Activated T-cell treated with anti-CD3 and anti-CD28 coated beads for 1 hour (primary cell): Measurements from ENCODE around the gene CCR4.
"Not testable (repeated sequence)": the region's sequence is repeated elsewhere in the genome, so short reads cannot be mapped to it uniquely, and the experiment has no call there.

Experiments used
- DNase-seq: peaks from one replicate; pipeline ENCODE4 v3.0.0-alpha.2; 2020; ENCODE audit warnings: low read depth

The CCR4 gene

DNA sequence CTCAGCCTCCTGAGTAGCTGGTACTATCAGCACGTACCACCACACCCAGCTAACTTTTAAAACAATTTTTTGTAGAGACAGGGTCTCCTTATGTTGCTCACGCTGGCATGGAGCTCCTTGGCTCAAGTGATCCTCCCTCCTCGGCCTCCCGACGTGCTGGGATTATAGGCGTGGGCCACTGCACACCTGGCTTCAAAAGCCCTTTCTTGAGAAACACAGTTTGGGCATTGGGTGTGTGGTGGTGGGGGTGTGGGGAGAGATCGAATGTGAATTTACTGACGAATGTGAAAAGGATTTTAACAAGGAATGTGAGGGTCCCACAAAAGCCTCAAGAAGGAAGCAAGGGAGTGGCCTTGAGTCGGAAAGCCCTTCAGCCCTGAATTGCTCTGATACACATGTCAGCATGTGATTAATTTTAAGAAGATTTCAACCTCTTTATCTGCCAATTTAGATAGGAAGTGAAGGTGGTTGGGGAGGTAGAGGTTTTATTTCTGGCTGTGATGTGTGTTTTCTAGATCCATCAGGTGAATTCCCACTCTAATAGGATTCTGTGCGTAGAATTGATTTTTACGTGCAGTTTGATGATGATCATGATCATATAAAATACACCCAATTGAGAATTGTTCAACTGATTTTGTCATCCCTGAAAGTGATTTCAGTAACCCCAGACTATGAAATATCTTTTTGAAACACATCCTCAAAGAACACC lies 1.1 kb downstream of the CCR4 start:
- no peak for DNase-seq

DNA sequence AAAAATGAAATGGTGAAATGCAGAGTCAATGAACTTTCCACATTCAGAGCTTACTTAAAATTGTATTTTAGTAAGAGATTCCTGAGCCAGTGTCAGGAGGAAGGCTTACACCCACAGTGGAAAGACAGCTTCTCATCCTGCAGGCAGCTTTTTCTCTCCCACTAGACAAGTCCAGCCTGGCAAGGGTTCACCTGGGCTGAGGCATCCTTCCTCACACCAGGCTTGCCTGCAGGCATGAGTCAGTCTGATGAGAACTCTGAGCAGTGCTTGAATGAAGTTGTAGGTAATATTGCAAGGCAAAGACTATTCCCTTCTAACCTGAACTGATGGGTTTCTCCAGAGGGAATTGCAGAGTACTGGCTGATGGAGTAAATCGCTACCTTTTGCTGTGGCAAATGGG lies 3.1 kb downstream of the CCR4 start:
- no peak for DNase-seq

DNA sequence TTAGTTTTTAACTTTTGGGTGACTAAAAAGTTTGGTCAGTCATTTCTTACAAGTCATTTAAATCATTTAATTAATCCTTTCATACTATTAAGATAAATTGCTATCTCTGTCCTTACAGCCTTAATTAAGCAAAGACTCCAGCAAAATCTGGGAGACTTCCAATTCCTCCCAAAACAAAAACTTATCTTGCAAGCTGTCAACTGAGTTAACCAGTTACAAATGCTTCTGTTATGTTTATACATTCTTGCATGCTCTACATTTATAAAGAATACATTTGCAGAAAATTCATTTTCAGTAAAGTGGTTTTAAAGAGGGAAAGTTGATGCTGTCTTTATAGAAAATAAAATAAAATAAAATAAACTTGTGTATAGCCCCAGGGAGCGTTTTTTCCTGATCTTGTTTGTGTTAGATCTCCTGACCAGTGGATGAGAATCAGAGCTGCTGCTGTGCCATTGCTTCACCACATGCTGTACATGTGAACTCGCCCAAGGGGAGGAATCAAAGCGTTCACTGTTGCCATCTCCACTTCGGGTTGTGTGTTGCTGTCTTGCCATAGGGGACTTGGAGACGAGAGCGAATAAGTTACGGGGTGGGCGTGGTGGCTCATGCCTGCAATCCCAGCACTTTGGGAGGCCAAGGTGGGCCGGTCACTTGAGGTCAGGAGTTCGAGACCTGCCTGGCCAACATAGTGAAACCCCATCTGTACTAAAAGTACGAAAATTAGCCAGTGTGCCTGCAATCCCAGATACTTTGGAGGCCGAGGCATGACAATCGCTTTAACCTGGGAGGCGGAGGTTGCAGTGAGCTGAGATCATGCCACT lies 5.5 kb downstream of the CCR4 start:
- no peak for DNase-seq

DNA sequence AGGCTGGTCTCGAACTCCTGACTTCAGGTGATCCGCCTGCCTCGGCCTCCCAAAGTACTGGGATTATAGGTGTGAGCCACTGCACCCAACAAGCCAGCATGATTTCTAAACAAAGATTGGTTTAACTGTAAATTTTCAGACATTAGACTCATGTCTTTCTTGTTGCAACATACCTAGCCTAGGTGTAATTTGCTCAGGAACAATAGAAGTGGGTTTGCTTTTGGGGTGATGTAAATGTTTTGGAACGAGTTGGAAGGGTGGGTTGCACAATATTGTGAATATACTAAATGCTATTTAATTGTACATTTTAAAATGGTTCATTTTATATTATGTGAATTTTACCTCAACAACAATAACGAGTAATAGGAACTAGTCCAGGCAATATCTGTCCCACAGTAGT lies 7.1 kb downstream of the CCR4 start:
- no peak for DNase-seq

DNA sequence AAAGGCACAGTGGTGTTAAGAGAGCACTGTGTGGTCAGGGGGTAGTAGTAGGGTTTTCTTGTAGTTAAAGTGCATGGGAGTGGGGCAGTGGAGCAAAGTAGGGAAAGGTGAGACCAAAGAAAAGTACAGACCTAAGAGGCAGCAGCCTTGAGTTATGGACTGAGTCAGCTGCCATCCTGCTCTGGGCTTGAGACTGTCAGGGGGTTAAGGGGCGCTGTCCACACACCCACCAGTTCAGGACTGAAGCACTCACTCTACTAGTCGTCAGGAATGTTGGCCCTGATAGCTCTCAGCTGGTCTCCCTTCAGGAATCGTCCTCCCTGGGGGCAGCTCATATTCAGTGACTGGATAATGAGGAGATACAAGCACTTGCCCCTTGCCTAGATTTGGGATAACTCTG lies 7.9 kb downstream of the CCR4 start:
- DNase-seq, result no peak

GRCh38 chr3:32960404-32961170 lies 9.1 kb downstream of the CCR4 start:
- no peak for DNase-seq

GRCh38 chr3:32961189-32961715 lies 9.8 kb downstream of the CCR4 start:
- DNase-seq, result no peak

DNA sequence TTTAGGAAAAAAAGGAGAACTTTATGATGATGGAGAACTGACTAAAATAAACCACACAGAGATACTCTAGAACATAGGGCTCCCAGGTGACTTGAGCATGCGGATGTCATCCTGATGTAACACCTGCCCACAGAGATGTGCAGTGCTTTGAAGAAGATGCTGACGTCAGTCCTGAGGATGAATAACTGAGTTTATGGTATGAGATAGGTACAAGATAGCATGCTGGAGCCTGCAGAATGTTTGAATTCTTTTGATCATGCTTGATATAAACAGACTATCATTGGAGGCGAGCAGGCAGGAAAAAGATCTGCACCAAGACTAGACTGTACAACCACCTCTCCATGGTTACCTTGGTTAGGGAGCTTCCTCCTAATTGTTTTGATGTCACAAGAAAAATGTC lies 12.4 kb downstream of the CCR4 start:
- no peak for DNase-seq

- not testable (repeated sequence) for DNase-seq
Observed at GRCh38 chr3:32964781-32965180, 13.3 kb downstream of the CCR4 start.

GRCh38 chr3:32965617-32966213 lies 14.3 kb downstream of the CCR4 start:
- not testable (repeated sequence) for DNase-seq

GRCh38 chr3:32966627-32967026 lies 15.2 kb downstream of the CCR4 start:
- DNase-seq, result not testable (repeated sequence)

GRCh38 chr3:32968166-32968919 lies 16.9 kb downstream of the CCR4 start:
- no peak for DNase-seq

DNA sequence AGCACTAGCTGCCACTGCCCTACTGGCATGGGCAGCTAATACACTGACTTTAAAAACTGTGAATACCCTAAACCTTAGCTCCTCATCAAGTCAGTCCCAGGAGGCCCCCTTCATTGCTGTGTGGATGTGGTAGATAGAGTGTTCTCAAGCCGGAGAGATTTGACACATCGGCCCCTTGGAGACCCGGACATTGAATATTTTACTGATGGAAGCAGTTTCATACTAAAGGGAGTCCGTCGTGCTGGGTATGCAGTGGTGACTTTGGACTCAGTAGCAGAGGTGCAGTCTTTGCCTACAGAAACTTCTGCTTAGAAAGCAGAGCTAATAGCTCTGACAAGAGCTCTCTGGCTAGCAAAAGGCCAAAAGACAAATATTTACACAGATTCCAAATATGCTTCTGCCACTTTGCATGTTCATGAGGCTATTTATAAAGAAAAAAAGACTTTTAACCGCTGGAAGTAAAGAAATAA lies 17.5 kb downstream of the CCR4 start:
- no peak for DNase-seq

DNA sequence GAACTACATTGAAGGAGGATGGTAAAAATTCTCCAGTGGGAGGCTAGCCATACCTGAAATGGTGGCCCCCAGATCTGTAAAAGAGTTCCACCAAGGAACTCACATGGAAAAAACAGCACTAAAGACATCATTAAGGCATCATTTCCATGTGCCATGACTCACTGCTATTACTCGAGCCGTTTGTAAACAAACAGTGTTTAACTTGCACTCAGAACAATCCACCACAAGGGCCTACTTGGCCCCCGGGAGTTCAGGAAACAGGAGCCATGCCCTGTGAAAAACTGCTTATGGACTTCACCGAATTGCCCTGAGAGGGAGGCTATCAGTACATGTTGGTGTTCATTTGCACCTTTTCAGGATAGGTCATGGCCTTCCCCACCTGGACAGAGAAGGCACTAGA lies 18.2 kb downstream of the CCR4 start:
- no peak for DNase-seq

GRCh38 chr3:32971291-32971690 lies 19.8 kb downstream of the CCR4 start:
- DNase-seq, result not testable (repeated sequence)

DNA sequence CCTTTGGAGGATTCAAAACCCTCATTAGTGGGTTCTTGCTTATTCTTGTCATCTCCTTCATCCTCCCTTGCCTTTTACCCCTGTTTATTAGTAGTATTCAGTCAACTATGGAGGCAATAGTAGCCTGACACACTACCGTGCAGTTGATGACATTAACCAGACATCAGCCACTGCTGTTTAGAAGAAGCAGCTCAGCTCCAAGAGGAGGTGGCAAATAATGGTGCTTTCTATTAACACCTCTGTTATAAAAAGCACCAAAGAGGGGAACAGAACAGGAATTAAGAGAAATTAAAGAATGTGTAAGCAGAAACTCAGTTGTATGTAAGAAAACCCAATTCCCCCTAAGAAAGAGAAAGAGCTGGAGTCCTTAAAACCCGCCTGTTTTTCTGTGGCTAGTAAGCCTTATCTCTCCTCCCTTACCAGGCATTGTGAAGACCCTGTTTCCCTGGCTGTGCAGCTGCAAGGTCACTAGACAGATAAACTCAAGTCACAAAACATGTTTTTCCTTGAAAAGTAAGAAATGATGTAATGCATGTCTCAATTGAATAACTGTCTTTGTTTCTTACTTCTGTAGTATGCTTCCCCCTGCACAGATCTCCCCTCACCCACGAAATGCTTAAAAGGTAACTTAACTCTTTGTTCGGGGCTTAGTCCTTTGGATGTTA lies 21.2 kb downstream of the CCR4 start:
- DNase-seq, result no peak

- no peak for DNase-seq
Observed at GRCh38 chr3:32973982-32974381, 22.5 kb downstream of the CCR4 start.

DNA sequence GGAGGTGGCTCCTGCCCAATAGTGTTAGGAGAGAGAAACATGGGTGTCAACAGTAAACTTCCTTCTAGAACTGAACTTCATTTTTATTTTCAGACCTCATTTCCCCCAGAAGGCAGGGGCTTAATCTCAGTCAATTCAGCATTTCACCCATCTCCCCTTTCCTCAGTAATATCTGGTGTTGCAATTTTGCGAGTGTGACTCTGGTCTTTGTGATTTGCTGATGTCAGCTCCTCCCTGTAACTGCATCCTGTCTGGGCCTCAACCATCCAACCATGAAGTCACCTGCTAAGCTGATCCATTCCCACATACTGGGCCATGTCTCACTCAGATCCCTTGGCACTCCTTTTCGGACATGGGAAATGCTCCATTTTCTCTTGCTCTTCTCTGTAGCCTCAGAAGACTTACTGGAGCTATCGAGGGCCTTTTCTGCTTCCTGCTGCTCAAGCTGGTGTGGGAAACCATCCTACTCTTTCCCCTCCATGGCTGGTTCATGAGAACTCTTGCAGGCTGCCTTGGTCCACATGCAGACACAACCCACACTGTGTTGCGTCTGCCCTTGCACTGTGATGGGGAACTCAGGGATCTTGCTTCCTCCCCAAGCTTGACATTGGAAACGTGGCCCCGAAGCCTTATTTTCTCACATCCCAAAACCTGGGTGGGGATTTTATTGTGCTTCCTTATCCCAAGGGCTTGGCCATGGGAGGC lies 24.6 kb downstream of the CCR4 start:
- DNase-seq, result no peak

DNA sequence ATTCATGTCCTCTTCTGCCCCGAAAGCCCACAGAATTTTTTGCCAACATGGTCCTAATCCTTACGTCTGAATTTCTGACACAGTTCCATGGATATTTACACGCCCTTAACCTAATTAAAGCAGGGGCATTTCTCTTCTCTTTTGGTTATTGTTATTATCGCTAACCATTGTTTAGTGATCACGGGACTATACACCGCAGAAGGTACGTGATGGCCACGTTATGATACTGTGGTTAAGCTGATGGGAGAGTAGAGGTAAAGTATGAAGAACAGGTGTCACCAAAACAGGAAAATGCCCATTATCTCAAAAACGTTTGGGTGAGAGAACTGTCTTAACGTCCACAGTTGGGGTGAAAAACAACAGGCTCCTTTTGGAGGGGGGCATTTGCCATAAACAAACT lies 26.4 kb downstream of the CCR4 start:
- no peak for DNase-seq

DNA sequence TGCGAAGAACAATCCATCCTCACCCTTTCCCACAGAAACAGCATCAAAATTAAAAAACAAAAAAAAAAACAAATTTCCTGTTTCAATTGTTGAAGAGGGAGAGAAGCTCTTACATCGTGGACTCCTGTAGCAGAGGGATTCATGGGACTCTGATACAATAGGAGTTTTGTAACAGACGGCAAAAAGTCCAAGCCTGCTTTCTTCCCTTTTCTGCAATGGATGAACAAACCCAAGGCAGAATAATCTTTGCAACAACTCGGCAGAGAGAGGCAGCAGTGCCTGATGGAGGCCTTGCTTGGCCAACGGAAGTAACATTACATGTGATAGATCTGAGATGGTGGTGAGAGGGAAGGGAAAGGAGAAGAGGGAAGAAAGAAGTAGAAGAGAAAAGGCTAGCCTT lies 26.9 kb downstream of the CCR4 start:
- DNase-seq, result no peak
